ENCODE results near the gene PDE4D. TPM values are rescaled to one million over a fixed set of nuclear protein-coding genes. Genes with fewer than 3 reads are reported as not detected.

The PDE4D gene
- total RNA-seq, 1 donor from 2014 or later, result 11.8 TPM

GRCh38 chr5:59133764-59134261, 759.7 kb downstream of the PDE4D start:
- no peak overlapping the region for H3K27ac Mint-ChIP-seq (ENCODE audit: unreplicated experiment)

GRCh38 chr5:59132131-59132530, 761.4 kb downstream of the PDE4D start:
- Mint-ChIP-seq H3K36me3 (ENCODE audit: low read depth) (no peaks in the 10 kb centered on the region), H3K4me1 (no peaks in the 10 kb centered on the region), H3K27me3 (ENCODE audit: low read depth) (no peaks in the 10 kb centered on the region), H3K27ac (ENCODE audit: unreplicated experiment) (no peak overlapping the region), H3K9me3 (no peaks in the 10 kb centered on the region), H3K4me3 (no peak overlapping the region)
- no peak for DNase-seq (ENCODE audit: low read depth, low spot score)
- TF ChIP-seq CTCF (conservative IDR thresholded peaks at IDR 0.05), result no peak

More at GRCh38 chr5:59133764-59134261, 759.7 kb downstream of the PDE4D start:
- no peak for DNase-seq (ENCODE audit: low read depth, low spot score)
- no peaks in the 10 kb centered on the region for H3K4me1 Mint-ChIP-seq
- no peaks in the 10 kb centered on the region for H3K36me3 Mint-ChIP-seq (ENCODE audit: low read depth)
- no peak overlapping the region for H3K4me3 Mint-ChIP-seq
- H3K9me3 Mint-ChIP-seq, result no peaks in the 10 kb centered on the region
- H3K27me3 Mint-ChIP-seq (ENCODE audit: low read depth), result no peaks in the 10 kb centered on the region
- no peak for TF ChIP-seq CTCF (conservative IDR thresholded peaks at IDR 0.05)

GRCh38 chr5:59130431-59130830, 763.1 kb downstream of the PDE4D start:
- no peak overlapping the region for H3K4me3 Mint-ChIP-seq
- TF ChIP-seq CTCF (conservative IDR thresholded peaks at IDR 0.05), result no peak
- H3K36me3 Mint-ChIP-seq (ENCODE audit: low read depth), result no peaks in the 10 kb centered on the region
- no peaks in the 10 kb centered on the region for H3K27me3 Mint-ChIP-seq (ENCODE audit: low read depth)
- no peak overlapping the region for H3K27ac Mint-ChIP-seq (ENCODE audit: unreplicated experiment)
- DNase-seq (ENCODE audit: low read depth, low spot score), result no peak
- H3K4me1 Mint-ChIP-seq, result no peaks in the 10 kb centered on the region
- no peaks in the 10 kb centered on the region for H3K9me3 Mint-ChIP-seq

- Mint-ChIP-seq H3K9me3 (no peaks in the 10 kb centered on the region), H3K4me1 (no peaks in the 10 kb centered on the region)
Measured at GRCh38 chr5:59128646-59129290, 764.8 kb downstream of the PDE4D start.

GRCh38 chr5:59126708-59127573, 766.6 kb downstream of the PDE4D start:
- DNase-seq (ENCODE audit: low read depth, low spot score), result no peak
- no peak for TF ChIP-seq CTCF (conservative IDR thresholded peaks at IDR 0.05)
- no peak overlapping the region for H3K27ac Mint-ChIP-seq (ENCODE audit: unreplicated experiment)
- no peaks in the 10 kb centered on the region for H3K27me3 Mint-ChIP-seq (ENCODE audit: low read depth)
- H3K9me3 Mint-ChIP-seq, result peaks cover 3% of the 10 kb centered on the region
- H3K36me3 Mint-ChIP-seq (ENCODE audit: low read depth), result peaks cover 3% of the 10 kb centered on the region
- no peak overlapping the region for H3K4me3 Mint-ChIP-seq
- no peaks in the 10 kb centered on the region for H3K4me1 Mint-ChIP-seq

More at GRCh38 chr5:59128646-59129290, 764.8 kb downstream of the PDE4D start:
- H3K4me3 Mint-ChIP-seq, result no peak overlapping the region
- no peak for DNase-seq (ENCODE audit: low read depth, low spot score)
- no peaks in the 10 kb centered on the region for H3K27me3 Mint-ChIP-seq (ENCODE audit: low read depth)
- H3K36me3 Mint-ChIP-seq (ENCODE audit: low read depth), result no peaks in the 10 kb centered on the region
- H3K27ac Mint-ChIP-seq (ENCODE audit: unreplicated experiment), result no peak overlapping the region
- TF ChIP-seq CTCF (conservative IDR thresholded peaks at IDR 0.05), result no peak
